ENCODE measurements around the gene RBKS. TPM values are rescaled to one million over a fixed set of nuclear protein-coding genes. Genes with fewer than 3 reads are reported as not detected.

RBKS gene
- total RNA-seq, 4 donors from 2014 or later = 0.63 to 5.8 (median 2.5) TPM

GRCh38 chr2:27914805-27915175 is 24.6 kb upstream of the RBKS start:
- H3K27ac ChIP-seq (replicated peaks in 1 of 4) = peak overlapping the region; percentile 72 to 81 (median 78)
- peaks cover 32 to 44% (median 40%) of the 10 kb centered on the region in 4 donors for H3K4me1 ChIP-seq
- H3K4me3 ChIP-seq = no peak overlapping the region
- H3K9me3 ChIP-seq = no peaks in the 10 kb centered on the region
- intact Hi-C loops (cut with DNase I) = no loop called here
- TF ChIP-seq POLR2AphosphoS5 (IDR thresholded peaks at IDR 0.05) (no peak), CTCF (IDR thresholded peaks at IDR 0.05) (no peak), EP300 (IDR thresholded peaks at IDR 0.05) (no peak), POLR2A (IDR thresholded peaks at IDR 0.05; ENCODE audit: low read depth) (no peak)
- H3K36me3 ChIP-seq = no peaks in the 10 kb centered on the region
- no peak for DNase-seq (ENCODE audit: extremely low spot score)
- no peaks in the 10 kb centered on the region for H3K27me3 ChIP-seq

GRCh38 chr2:27914041-27914804 is 24.0 kb upstream of the RBKS start:
- 82% methylated on average over 2 of the region's 2 CpGs for WGBS

GRCh38 chr2:27912512-27912911 is 22.3 kb upstream of the RBKS start:
- Histone ChIP-seq H3K4me1 (peaks cover 30 to 44% (median 40%) of the 10 kb centered on the region in 4 donors), H3K27ac (replicated peaks in 1 of 4) (no peak overlapping the region), H3K27me3 (no peaks in the 10 kb centered on the region), H3K9me3 (no peaks in the 10 kb centered on the region), H3K4me3 (no peak overlapping the region), H3K36me3 (no peaks in the 10 kb centered on the region)
- WGBS = 97% methylated on average over 2 of the region's 2 CpGs
- intact Hi-C loops (cut with DNase I) = no loop called here
- TF ChIP-seq POLR2AphosphoS5 (IDR thresholded peaks at IDR 0.05) = no peak
- TF ChIP-seq POLR2A (IDR thresholded peaks at IDR 0.05; ENCODE audit: low read depth) = no peak
- TF ChIP-seq EP300 (IDR thresholded peaks at IDR 0.05) = no peak
- no peak for TF ChIP-seq CTCF (IDR thresholded peaks at IDR 0.05)
- DNase-seq (ENCODE audit: extremely low spot score) = no peak

More at GRCh38 chr2:27914041-27914804, 24.0 kb upstream of the RBKS start:
- Histone ChIP-seq H3K4me3 (no peak overlapping the region), H3K9me3 (no peaks in the 10 kb centered on the region), H3K4me1 (peaks cover 30 to 44% (median 40%) of the 10 kb centered on the region in 4 donors), H3K27ac (replicated peaks in 1 of 4) (peak overlapping the region; percentile 72 to 81 (median 78)), H3K27me3 (no peaks in the 10 kb centered on the region), H3K36me3 (no peaks in the 10 kb centered on the region)
- intact Hi-C loops (cut with DNase I) = no loop called here
- TF ChIP-seq POLR2A (IDR thresholded peaks at IDR 0.05; ENCODE audit: low read depth) = no peak
- no peak for DNase-seq (ENCODE audit: extremely low spot score)

- no peak for DNase-seq (ENCODE audit: extremely low spot score)
- no peak overlapping the region for H3K27ac ChIP-seq (replicated peaks in 1 of 4)
- no peaks in the 10 kb centered on the region for H3K27me3 ChIP-seq
- TF ChIP-seq EP300 (IDR thresholded peaks at IDR 0.05) (no peak), CTCF (IDR thresholded peaks at IDR 0.05) (no peak), POLR2A (IDR thresholded peaks at IDR 0.05; ENCODE audit: low read depth) (no peak), POLR2AphosphoS5 (IDR thresholded peaks at IDR 0.05) (no peak)
- no peak overlapping the region for H3K4me3 ChIP-seq
- WGBS = 97% methylated on average over 2 of the region's 2 CpGs
- H3K9me3 ChIP-seq = no peaks in the 10 kb centered on the region
- intact Hi-C loops (cut with DNase I) = no loop called here
- H3K36me3 ChIP-seq = no peaks in the 10 kb centered on the region
- H3K4me1 ChIP-seq = peaks cover 29 to 36% (median 32%) of the 10 kb centered on the region in 4 donors
Measured at GRCh38 chr2:27911458-27912210, 21.4 kb upstream of the RBKS start.

GRCh38 chr2:27909901-27910300 is 19.7 kb upstream of the RBKS start:
- intact Hi-C loops (cut with DNase I) = no loop called here
- DNase-seq (ENCODE audit: extremely low spot score) = no peak

More at GRCh38 chr2:27909901-27910300, 19.7 kb upstream of the RBKS start:
- Histone ChIP-seq H3K36me3 (no peaks in the 10 kb centered on the region), H3K9me3 (no peaks in the 10 kb centered on the region), H3K27me3 (no peaks in the 10 kb centered on the region), H3K4me3 (no peak overlapping the region), H3K27ac (replicated peaks in 1 of 4) (no peak overlapping the region), H3K4me1 (peaks cover 14 to 27% (median 24%) of the 10 kb centered on the region in 4 donors)
- no peak for TF ChIP-seq EP300 (IDR thresholded peaks at IDR 0.05)
- WGBS = 74% methylated on average over 2 of the region's 2 CpGs

All from esophagus muscularis mucosa (tissue), 4 donors.